GM20431 (cell line): ENCODE measurements around the gene EHD3.
"Not testable (repeated sequence)": the region's sequence is repeated elsewhere in the genome, so short reads cannot be mapped to it uniquely, and the experiment has no call there.

Experiments used
- in situ Hi-C: fragments of 300-500 bp; cut with MseI, MboI; formaldehyde crosslinking; loops from one replicate; pipeline ENCODE4 v1.15.0; 2020; ENCODE audit warnings: low sequenced_read_pairs; ENCODE audit not compliant: unreplicated experiment

Gene EHD3

DNA sequence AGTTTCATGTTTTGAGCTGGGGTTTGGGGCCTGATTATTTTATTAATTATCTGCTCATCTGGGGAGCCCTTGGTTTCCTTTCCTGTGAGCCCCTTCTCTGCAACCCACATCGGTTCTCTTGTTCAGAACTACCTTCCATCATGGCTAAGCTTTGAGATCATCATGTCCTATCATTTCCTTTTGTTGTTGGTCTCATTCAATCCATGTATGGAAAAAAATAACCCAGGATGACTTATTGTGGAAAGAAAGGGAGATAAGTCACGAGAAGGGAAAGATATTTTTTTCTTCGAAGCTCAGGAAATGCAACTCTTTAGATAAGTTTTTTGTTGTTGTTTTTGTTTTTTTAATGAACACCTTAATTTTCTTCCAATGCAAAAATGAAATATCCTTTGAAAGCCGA lies 43.7 kb downstream of the EHD3 start:
- in situ Hi-C loops, result no loop called here

GRCh38 chr2:31282634-31283033 lies 48.7 kb downstream of the EHD3 start:
- in situ Hi-C loops, result no loop called here

DNA sequence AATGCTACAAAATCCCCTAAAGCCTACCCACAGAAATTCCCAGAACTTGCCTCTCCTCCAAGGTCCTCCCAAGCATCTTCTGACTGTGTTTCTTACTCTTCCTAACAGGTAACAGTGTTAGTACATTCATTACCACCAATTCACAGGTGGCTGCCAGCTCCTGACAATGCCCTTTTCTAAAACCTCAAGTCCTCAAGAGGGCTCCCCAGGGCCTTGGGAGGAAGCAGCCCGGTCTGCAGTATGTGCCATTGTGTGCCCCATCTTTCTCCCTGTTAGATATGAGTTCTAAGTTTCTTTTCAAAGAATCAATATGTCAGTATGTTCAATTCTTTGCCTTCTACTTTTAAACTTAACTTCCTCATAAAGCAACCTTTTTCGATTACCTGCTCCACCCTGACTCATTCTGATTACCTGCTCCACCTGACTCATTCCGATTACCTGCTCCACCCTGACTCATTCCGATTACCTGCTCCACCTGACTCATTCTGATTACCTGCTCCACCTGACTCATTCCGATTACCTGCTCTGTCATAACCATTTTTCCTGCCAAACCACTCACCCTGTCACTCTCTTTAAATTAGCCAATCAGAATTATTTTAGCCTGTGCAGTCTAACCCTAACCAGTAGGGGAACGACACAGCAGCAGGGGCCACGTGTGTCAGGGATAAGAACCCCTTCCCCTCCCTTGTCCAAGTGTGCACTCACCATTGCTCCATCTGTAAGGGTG lies 49.4 kb downstream of the EHD3 start:
- in situ Hi-C loops, result not testable (repeated sequence)

DNA sequence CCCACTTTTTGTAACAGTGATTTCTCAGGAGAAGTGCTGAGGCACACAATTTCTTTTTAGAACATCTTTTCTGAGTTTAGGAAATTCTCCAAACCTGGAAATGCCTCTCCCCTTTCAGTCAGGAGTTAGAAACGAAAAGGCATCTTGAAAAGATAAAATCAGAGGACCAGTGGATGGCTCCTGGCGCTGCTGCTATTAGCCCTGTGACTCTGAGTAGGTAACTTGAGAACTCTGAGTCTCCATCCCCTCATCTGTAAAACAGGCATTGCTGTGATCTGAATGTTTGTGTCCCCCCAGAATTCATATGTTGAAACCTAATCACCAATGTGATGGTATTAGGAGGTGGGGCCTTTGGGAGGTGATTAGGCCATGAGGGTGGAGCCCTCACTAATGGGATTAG lies 50.2 kb downstream of the EHD3 start:
- in situ Hi-C loops, result no loop called here

GRCh38 chr2:31286230-31286629 lies 52.3 kb downstream of the EHD3 start:
- in situ Hi-C loops, result no loop called here

GRCh38 chr2:31286961-31287550 lies 53.1 kb downstream of the EHD3 start:
- in situ Hi-C loops, result no loop called here

DNA sequence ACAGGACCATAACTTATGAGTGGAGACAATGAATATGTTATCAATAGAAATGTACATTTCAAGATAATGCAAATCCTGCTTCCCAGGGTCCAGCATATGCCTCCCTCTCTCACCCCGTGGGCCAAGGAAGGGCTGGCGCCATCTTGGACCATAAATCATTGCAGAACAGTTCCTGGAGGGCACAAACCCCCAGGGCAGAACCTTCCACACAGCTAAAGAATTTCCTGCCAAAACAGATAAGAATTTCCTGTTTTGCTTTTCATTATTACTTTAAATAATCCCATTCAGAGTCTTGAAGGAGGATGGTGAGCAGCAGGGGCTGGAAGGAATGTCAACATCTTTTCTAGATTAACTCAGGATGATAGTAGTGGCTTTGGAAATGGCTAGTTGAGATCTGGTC lies 53.7 kb downstream of the EHD3 start:
- in situ Hi-C loops, result no loop called here

GRCh38 chr2:31294196-31294595 lies 60.2 kb downstream of the EHD3 start:
- in situ Hi-C loops, result no loop called here

DNA sequence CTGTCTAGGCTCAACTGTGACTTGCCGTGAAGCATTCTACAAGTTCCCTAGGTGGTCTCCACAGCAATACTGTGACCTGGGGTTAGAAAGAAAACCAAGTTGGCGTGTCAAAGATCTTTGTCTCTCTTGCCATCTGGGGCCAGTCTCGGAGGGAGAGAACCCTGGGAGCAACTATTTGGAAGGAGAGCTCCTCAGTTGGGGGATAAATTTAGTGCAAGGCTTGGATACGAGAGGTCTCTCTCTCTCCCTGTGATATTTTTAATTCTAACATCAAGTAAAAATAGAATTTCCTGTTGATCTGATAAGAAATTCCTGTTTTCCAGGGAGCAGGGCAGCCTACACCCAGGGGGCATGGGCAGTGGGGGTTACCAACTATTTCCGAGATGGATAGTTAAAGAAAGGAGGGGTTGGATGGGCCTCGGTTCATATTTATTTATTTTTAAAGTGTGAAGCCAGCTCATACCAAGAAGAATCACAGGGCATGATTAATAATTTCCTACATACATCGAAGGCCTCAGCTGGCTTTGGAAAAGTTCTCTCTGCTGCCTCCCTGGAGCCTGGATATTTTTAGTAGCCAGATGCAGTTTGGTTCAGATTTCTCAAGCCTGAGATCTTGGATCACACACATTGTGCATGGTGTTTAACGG lies 62.8 kb downstream of the EHD3 start:
- in situ Hi-C loops, result no loop called here

DNA sequence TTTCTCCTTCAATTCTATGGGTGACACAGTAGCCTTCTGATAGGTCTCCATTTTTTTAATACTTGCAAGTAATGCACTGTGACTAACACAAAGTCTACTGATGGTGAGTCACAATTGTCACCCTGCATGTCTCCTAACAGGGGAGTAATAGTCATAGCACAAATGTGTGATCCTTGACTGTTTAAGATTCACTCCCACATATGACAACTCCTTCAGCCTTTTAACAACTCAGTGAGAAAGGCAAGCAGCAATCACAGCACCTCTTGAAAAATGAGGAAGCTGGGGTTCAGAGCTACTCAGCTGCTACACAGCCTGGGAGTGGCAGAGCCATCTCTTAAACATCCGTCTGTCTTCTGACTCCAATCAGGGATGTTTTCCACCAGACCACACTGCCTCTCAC lies 63.8 kb downstream of the EHD3 start:
- in situ Hi-C loops, result no loop called here

GRCh38 chr2:31299547-31299946 lies 65.6 kb downstream of the EHD3 start:
- in situ Hi-C loops, result no loop called here

- in situ Hi-C loops, result no loop called here
These were observed 66.4 kb downstream of the EHD3 start for GRCh38 chr2:31300309-31300708.

DNA sequence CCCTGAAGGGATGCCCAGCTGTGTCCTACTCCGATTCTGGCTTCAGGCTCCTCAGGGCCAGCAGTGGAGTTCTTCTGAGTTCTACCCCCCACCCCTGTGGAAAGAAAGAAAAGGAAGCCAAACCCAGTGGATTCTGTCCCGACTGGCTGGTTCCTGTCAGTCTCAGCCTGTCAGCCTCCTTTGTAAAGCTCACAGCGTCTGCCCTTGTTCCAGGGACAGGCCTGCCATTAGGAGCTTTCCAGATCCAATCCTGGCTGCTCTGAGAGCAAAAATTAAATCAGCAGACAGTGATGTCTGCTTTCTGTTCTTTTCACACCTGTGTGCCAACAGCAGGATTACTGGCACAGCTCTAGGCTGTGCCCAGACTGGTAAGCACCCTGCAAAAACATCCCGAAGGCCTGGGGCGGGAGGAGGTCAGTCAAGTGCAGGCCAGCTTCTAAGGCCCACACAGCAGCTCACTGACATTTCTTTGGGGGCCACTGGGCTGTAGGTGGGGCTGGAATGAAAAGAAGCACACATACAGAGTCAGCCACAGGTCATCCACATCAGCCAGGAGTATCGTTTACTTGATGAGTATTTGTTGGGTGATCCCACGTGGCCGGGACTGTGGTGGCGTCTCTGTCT lies 69.1 kb downstream of the EHD3 start:
- in situ Hi-C loops, result no loop called here

DNA sequence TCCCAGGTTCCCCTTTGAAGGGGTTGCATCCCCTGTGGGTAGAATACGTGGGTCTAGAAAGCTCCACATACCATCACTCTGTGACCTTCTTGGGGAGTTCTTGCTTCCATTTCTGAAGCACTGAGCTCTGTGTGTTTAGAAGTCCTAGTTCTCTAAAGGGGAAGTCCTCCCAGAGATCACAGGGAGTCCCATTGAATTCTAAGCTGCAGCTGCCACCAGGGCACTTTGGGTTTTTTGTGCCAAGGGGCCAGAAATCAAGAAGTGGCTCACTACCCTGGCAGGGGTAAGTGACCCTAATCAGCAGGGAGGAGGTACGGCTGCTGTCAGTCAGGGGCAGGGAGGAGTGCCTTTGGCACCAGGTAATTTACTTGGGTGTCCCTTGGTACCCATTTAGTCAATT lies 70.9 kb downstream of the EHD3 start:
- in situ Hi-C loops, result no loop called here

DNA sequence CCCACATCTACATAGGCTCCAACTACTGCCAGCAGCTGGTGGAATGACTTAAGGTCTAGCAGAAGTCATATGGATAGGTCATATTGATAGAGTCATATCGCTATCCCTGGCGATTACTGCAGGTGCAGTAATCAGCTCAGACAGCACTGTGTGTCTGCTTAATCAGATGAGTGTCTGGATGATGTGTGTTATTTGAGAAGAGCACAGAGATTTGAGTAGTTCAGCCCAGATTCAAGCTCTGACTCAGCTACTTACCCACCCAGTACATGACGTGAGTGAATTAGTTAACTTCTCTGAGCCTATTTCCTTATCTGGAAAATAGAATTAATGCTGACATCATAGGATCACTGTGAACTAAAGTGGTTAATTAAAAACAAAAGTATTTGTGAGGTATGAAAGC lies 78.9 kb downstream of the EHD3 start:
- in situ Hi-C loops, result no loop called here

GRCh38 chr2:31314761-31315160 lies 80.8 kb downstream of the EHD3 start:
- in situ Hi-C loops, result no loop called here

GRCh38 chr2:31317396-31317795 lies 83.4 kb downstream of the EHD3 start:
- in situ Hi-C loops, result no loop called here

DNA sequence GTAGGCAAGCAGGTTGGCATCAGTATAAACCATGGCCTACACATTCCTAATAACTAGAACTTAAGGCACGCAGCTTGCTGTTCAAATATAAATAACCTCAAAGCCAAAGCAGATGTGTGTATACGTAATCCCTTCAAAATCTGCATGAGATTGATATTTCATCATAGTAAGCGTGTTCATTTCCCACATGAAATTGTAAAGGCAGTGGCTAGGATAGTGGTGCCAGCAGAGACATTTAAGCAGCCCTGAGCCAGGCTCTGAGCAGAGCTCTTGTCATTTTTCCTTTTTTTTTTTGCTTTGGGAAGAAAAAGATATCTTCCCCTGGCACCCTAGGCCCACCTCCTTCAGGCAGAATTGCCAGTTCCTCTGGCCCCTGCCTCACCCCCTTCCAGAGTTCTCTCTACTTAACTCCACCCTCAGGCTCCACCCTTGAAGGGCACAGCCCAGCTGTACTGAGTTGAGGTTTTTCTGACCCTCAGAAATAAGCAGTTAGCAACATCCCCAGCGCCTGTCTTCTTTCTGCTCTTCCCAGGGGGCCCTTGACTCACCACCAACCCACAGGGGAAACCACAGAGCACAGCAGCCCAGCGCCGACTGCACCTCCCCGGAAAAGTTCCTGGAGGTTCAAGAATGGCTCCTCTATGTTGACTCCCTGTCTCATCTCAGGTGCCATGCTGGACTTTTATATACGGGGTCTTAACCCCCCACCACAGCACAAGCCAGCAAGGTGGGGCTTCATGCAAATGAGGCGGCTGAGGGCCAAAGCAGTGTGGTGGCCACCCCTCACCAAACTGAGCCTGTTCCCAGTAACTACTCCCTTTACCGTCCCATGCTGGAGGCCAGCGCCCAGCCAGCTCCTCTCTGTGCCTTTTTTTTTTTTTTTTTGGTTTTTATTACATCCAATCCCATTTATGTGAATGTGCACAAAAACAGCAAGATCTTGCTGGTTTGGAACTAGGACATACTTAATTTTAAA lies 84.7 kb downstream of the EHD3 start:
- in situ Hi-C loops, result no loop called here
